Measurements from ENCODE around the gene KLHL18.

DNA sequence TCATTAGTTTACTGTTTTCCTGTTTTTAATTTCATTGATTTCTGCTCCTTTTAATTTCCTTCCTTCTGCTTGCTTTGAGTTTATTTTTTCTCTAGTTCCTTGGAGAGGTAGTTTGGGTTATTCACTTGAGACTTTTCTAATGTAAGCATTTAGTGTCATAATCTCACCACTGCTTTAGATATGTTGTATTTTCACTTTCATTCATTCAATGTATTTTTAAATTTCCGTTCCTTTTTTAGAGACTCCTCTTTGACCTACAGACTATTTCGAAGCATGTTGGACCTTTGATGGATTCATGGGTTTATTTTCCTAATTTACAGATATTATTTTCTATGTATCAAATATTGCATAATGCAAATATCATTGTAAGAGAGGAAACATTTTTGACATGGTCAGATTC, 23.3 kb downstream of the KLHL18 start:
- TF ChIP-seq CTCF (conservative IDR thresholded peaks at IDR 0.05; ENCODE audit: low read length) (no peak), EZH2phosphoT487 (IDR thresholded peaks at IDR 0.05; ENCODE audit: borderline replicate concordance) (no peak)
